ENCODE measurements around the gene PHOX2B.

PHOX2B gene

GRCh38 chr4:41748571-41749475 is at the start of gene PHOX2B:
Gene PHOX2B (minus strand): TSS chr4:41748725. CDS start chr4:41748610, 115 bp downstream.
- DNase-seq = no peak

GRCh38 chr4:41797260-41797659 is 48.7 kb upstream of the PHOX2B start:
- no peak for DNase-seq

GRCh38 chr4:41796545-41797210 is 48.2 kb upstream of the PHOX2B start:
- no peak for DNase-seq

GRCh38 chr4:41795796-41796385 is 47.4 kb upstream of the PHOX2B start:
- DNase-seq = peak; percentile 27

- no peak for DNase-seq
Measured at GRCh38 chr4:41792166-41792565, 43.6 kb upstream of the PHOX2B start.

- DNase-seq = no peak
Measured at GRCh38 chr4:41791557-41791956, 43.0 kb upstream of the PHOX2B start.

- no peak for DNase-seq
Measured at GRCh38 chr4:41787931-41788330, 39.4 kb upstream of the PHOX2B start.

GRCh38 chr4:41785665-41786064 is 37.1 kb upstream of the PHOX2B start:
- no peak for DNase-seq

GRCh38 chr4:41784191-41784979 is 35.9 kb upstream of the PHOX2B start:
- no peak for DNase-seq

- DNase-seq = no peak
Measured at GRCh38 chr4:41776466-41776865, 27.9 kb upstream of the PHOX2B start.

- no peak for DNase-seq
Measured at GRCh38 chr4:41763729-41764128, 15.2 kb upstream of the PHOX2B start.

GRCh38 chr4:41758884-41759283 is 10.4 kb upstream of the PHOX2B start:
- no peak for DNase-seq

- DNase-seq = no peak
Measured at GRCh38 chr4:41757521-41758156, 9.1 kb upstream of the PHOX2B start.

- DNase-seq = no peak
Measured at GRCh38 chr4:41753942-41754341, 5.4 kb upstream of the PHOX2B start.

- no peak for DNase-seq
Measured at GRCh38 chr4:41752081-41752836, 3.7 kb upstream of the PHOX2B start.

GRCh38 chr4:41751449-41752061 is 3.0 kb upstream of the PHOX2B start:
- DNase-seq = no peak

GRCh38 chr4:41750626-41751448 is 2.3 kb upstream of the PHOX2B start:
- no peak for DNase-seq

- DNase-seq = no peak
Measured at GRCh38 chr4:41750121-41750625, 1.6 kb upstream of the PHOX2B start.

GRCh38 chr4:41749631-41750039 is 1.1 kb upstream of the PHOX2B start:
- no peak for DNase-seq

- DNase-seq = no peak
Measured at GRCh38 chr4:41748074-41748570, 403 bp downstream of the PHOX2B start.

Measured in NCI-H1694 (cell line).